Endometrial microvascular endothelial cells (primary cell): ENCODE measurements around the gene SCGN. TPM values are rescaled to one million over a fixed set of nuclear protein-coding genes. Genes with fewer than 3 reads are reported as not detected.
"Not testable (repeated sequence)": the region's sequence is repeated elsewhere in the genome, so short reads cannot be mapped to it uniquely, and the experiment has no call there.

Experiments
- in situ Hi-C: cut with HindIII; loops from 2 replicates; pipeline ENCODE4 v1.10.0; 2017; ENCODE audit warnings: low sequenced_read_pairs, low pct_unique_long_range_greater_than_20kb; ENCODE audit errors: inconsistent ontology term
- total RNA-seq: library from RNA; depleted of rRNA; stranded (reverse); fragments of >200 nt; gene quantifications from one replicate; pipeline ENCODE4 v1.2.3, GENCODE V29; 2015; ENCODE audit errors: inconsistent ontology term

Gene SCGN
- total RNA-seq, 1 donor from 2014 or later: not detected

DNA sequence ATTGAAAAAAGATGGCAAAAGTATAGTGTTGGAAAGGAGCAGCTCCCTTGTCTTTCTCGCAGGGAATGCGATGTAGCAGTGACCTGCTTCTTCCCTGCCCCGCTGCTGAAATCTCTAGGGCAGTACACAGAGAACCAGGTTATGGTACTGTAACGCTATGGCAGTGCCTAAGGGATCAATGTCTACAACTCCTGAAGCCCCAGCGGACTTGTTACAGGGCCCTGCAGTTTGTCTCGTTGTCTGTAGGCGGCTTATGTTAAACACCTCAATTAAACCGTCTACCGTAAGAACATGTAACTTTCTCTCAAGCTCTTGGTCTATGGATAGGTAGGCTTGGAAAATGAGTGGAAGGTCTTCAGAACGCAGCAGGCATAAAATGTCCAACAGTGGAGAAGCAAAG is 57.7 kb downstream of the SCGN start:
- in situ Hi-C loops: no loop called here

DNA sequence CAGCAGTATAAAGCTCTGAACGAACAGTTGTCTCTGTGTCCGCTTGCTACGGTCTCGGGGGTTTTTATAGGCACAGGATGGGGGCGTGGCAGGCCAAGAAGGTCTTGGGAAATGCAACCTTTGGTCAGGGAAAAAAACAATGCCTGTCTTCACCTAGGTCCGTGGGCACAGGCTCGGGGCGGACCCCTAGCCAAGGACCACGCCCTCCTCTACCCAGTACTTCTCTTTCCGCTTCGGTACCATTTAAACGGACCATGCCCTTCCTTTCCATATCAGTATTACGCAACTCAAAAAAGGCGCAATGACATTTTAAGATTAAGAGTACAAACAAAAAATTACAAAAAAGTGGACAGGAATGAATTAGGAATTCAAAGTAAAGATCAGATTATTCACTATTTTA is 58.3 kb downstream of the SCGN start:
- in situ Hi-C loops: no loop called here

DNA sequence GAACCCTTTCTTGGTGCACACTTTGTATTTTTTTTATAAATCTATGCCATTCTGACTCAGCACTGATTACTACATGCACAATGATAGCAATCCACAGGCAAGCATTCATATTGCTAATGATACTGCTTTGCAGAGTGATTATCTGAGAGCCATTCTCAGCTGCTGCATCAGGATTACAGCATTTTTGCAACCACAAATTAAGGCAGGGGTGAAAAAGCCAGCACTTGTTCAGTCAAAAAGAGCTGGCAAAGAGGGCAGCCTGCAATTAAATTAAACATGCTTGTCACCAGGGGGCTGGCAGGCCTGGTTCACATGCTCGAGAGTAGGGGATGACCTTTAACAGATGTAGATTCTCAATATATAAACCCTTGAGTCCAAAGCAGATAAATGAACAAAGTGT is 61.8 kb downstream of the SCGN start:
- in situ Hi-C loops: no loop called here

DNA sequence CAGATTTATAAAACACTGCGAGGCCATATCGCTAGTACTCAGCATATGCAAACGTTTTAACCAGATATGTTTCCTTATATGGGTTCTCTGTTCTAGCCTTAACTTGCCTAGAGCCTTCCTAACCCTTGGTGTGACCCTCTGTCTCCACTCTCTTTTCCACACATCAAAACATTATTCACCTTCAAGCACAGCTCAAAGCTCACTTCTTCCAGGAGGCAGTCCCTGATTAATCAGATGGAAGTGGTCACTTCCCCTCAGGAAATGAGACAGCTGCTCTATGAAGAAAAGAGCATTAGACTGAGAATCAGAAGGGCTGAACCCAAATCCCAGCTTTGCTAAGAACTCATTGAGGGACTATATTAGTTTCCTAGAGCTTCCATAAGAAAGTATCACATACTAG is 62.8 kb downstream of the SCGN start:
- in situ Hi-C loops: no loop called here

DNA sequence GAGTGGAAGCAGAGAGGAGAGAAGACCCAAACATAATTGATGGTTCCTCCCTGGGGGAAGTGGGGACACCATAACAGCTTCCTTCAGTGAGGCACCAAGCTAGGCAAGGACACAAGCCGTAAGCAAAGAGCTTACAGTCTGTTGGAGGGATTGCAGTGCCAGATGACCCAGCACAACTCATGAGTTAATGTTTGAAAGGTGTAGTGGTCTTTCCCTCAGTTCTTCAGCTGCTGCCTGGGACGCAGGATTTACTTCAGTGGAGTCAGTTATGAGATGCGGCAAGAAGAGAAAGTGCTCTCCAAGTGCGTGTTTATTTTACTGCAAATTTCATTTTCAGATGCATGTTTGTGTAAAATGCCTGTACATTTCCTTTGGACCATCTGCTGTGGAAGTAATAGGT is 63.8 kb downstream of the SCGN start:
- in situ Hi-C loops: no loop called here

DNA sequence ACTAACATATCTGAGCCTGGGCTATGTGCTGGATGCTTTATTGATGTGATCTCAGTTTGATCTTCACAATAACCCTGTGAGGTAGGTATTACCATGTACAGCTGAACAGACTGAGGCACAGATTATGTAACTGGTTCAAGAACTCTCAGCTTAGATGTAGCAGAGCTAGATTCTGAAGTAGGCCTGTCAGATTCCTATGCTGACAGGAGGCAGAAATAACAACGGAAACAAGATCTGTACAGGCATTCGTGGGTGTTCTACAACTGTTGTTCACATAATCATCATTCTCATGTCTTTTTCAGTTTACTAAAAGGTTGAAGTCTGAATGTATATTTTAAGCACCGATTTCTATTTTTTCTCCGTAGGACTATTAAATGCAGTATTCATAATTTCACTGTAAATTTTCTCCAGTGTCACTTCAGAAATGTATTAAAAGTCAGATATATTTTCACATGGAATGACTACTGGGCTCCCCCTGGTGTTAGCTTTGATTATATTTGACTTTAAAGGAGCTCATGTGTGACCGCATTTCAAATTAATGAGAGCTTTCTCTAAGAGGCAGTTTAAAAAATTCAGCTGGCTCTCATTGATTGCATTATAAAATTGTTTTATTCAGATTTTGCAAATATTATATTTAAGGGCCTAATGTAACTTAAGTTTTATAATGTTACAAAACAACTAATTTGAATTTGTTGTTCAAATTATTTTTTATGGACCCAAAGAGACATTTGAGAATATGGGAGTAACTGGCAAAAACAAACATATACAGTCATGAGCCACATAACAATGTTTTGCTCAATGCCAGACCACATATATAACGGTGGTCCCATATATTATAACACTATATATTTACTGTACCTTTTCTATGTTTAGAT is 66.1 kb downstream of the SCGN start:
- in situ Hi-C loops: no loop called here

DNA sequence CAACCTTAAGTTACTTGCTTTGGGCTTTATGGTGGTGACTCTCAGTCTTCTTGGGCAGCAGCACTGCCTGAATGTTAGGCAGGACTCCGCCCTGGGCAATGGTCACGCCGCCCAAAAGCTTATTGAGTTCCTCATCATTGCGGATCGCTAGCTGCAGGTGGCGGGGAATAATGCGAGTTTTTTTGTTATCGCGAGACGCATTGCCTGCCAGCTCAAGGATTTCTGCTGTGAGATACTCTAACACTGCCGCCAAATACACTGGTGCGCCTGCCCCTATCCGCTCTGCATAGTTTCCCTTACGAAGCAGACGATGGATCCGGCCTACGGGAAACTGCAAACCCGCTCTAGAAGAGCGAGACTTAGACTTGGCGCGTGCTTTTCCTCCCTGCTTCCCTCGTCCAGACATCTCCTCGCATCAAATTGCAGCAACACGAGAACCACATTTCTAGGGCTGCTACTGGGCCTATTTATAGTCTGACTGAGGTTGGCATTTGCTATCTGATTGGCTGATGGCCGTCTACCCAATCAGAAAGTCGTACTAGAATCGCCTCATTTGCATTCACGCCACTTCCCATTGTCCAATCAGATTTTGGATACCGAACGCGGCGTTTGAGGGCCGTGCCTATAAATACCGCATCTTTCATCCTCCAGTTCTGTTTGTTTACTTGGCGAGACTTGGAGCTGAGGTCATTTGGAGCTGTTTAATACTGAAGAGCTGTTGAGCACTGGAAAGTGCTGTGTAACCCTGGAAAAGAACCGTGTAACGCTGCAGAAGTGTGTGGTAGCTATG is 74.3 kb downstream of the SCGN start:
- in situ Hi-C loops: no loop called here

DNA sequence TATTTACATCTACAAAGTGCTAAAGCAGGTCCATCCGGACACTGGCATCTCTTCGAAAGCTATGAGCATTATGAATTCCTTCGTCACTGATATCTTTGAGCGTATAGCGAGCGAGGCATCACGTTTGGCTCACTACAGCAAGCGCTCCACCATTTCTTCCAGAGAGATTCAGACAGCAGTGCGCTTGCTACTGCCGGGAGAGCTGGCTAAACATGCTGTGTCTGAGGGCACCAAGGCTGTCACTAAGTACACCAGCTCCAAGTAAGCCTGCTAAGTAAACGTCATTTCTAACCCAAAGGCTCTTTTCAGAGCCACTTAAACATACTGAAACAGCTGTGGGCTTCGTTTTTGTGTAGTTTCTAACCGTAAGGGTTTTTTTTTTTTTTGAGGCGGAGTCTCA is 75.0 kb downstream of the SCGN start:
- in situ Hi-C loops: no loop called here

DNA sequence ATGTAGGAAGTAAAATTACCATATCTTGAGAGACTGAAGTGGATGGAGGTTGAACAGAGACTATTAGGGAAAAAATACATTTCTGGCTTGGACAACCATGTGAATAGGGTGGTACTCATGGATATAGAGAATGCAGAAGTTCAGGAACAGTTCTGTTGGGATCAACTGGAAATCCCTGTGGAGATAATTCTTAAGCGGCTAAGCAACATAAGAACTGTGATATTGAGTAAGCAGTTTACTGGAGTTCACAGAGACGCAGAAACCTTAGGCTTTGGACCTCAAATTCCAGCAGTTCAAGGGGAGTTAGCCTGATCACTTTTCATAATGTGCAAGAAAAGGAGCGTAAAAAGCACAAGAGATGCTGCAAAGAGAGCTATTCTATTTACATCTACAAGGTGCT is 78.9 kb downstream of the SCGN start:
- in situ Hi-C loops: no loop called here

DNA sequence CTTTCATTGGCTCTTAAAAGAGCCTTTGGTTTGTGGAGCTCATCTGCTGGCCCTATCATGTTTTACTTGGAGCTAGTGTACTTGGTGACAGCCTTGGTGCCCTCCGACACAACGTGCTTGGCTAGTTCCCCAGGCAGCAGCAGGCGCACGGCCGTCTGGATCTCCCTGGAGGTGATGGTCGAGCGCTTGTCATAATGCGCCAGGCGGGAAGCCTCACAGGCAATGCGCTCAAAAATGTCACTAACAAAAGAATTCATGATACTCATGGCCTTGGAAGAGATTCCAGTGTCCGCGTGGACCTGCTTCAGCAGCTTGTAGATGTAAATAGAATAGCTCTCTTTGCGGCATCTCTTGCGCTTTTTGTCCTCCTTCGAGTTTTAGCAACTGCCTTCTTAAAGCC is 79.7 kb downstream of the SCGN start:
- in situ Hi-C loops: no loop called here

DNA sequence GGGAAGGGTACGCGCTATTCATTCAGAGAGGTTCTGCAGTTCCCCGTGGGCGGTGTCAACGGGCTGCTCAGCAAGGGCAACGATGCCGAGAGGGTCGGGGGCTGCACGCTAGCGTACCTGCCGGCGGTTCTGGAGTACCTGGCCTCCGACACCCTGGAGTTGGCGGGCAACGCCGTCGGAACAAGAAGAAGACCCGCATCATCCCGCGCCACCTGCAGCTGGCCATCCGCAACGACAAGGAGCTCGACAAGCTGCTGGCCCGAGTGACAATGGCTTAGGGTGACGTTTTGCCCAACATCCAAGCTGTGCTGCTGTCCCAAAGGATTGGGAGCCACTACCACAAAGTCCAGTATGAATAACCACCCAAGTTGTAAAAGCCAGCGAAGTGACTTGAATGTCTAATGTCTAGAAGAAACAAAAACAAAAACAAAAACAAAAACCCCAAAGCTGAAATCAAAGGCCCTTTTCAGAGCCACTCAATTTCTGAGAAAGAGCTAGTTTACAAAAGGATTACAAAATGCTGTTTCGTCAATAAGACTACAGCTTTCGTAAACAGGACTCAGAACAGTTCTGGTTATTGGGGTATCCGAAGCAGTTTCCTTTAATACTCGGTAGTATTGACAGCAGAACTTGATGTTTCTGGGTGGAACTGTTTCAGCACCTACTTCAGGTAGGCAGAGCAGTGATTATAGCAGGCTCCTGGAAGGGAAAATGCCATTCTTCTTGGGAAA is 80.6 kb downstream of the SCGN start:
- in situ Hi-C loops: no loop called here

DNA sequence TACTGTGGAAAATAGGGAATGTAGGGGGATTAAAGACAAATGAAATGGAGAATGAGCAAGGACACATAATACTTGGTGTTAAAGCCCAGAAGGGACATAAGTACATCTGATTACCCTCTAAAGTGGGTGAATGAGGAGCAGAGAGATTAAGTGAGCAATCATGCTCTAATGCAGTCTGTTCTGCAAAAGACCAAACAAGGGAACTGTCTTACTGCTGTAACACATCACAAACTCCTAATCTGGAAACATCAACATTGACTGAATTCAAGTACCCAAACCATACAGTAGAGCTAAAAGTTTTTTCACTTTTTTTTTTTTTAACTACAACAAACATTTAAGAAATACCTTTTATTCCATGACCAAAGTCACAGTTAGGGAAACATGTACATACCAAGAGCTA is 83.2 kb downstream of the SCGN start:
- in situ Hi-C loops: no loop called here

DNA sequence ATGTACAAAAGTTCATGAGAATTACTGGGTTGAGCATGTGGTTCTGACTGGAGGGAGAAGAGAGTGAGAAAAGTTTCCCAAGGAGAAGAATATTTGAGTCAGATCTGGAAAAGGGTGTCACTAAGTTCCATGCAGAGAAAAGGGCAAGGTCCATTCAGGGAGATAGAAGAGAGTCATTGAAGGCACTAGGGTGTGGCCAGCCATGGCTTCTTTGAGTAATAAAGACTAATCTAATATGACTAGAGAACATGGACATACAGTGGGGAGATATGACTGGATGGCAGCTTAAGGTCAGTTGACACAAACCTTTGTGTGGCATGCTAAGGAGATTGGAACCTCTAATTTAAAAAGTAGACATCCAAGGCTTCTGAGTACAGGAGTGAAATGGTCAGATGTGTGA is 91.9 kb downstream of the SCGN start:
- in situ Hi-C loops: no loop called here

DNA sequence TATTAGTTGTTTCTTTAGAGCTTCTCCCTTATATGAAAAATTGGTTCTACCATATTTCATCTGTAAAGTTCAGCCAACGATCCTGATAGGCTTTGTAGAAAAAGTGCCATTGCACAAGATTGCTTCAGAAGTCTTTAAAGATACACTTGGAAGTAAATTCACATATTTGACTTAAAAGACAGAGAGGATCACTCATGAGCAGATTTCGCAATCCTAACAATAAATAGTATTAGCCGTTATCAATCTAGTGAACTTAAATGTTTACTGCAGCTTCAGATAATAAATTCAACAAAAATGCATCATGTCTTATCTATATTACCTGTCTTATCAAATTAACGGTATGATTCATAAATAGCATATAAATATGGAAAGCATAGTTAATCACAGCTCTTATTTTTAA is 93.8 kb downstream of the SCGN start:
- in situ Hi-C loops: no loop called here

DNA sequence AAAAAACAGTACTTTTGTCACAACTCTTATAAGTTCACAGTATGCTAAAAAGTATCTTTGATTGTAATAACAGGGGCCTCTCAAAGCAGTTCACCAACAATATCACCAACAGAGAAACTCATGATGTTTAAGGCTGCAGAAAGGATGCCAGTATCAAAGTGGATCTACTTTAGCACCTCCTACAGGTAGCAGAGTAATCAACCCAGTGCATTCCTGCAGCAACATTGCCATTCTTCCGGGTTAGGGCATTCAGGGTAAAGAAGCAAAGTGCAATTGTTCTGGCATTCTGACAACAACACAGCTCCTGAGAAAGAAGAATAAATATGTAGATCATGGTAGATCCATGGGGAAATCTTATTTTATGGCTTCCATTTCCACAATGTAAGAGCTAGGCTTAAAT is 95.0 kb downstream of the SCGN start:
- in situ Hi-C loops: no loop called here

DNA sequence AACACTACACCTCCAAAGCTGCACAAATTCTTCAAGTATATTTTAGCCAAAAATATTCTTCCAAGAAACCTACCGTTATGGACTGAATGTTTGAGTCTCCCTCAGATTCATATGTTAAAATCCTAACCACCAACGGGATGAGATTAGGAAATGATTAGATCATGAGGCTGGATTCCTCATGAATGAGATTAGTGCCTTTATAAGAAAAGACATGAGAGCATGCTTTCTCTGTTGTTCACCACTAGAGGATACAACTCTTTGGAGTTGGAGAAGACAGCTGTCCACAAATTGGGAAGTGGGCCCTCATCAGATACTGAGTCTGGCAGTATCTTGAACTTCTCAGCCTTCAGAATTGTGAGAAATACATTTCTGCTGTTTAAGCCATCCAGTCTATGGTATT is 95.5 kb downstream of the SCGN start:
- in situ Hi-C loops: no loop called here

DNA sequence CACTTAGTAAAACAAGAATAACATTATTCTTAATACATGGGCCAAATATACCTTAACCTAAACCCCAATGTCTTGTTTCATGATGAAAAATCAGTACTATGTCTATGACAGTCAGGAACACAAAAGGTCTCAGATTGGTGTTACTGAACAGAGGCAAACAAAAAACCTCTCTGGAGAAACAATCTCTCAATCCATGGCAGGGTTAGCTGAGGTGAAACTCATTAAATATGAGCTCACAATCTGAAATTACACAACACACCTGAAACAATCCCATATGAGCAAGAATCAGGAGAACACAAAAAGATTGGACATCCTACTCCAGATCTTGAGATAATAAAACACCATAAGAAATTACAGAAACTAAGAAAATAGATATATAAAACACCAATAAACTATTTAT is 96.0 kb downstream of the SCGN start:
- in situ Hi-C loops: no loop called here

DNA sequence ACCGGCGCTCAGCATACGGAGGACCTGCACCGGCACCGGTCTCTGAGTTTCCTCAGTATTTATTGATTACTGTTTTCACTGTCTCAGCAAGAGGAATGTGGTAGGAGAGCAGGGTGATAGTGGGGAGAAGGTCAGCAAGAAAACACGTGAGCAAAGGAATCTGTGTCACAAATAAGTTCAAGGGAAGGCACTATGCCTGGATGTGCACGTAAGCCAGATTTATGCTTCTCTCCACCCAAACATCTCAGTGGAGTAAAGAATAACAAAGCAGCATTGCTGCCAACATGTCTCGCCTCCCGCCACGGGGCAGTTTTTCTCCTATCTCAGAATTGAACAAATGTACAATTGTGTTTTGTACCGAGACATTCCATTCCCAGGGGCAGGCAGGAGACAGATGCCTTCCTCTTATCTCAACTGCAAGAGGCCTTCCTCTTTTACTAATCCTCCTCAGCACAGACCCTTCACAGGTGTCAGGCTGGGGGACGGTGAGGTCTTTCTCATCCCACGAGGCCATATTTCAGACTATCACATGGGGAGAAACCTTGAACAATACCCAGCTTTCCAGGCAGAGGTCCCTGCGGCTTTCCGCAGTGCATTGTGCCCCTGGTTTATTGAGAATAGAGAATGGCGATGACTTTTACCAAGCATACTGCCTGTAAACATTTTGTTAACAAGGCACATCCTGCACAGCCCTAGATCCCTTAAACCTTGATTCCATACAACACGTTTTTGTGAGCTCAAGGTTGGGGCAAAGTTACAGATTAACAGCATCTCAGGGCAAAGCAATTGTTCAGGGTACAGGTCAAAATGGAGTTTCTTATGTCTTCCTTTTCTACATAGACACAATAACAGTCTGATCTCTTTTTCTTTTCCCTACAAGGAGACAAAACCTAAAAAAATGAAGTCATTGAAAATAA is 96.8 kb downstream of the SCGN start:
- in situ Hi-C loops: not testable (repeated sequence)

DNA sequence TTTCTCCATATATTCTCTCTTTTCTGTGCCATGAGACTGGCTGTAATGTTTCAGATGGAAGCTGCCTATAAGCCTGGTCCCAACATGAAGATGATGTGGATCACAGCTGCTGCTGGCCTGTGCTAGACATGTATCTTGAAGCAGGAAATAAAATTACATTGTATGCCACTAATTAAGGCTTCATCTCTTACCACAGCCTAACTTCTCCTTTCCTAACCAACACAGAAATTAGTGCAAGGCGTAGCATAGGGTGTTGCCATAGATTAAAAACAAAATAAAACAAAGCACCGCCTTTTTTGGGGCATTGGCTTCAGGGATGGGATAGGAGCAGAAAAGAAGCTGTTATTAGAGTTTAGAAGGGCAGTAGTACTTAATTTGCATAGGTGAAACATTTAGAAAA is 97.8 kb downstream of the SCGN start:
- in situ Hi-C loops: no loop called here
